A549 (cell line): ENCODE results near the gene PMIS2. TPM values are rescaled to one million over a fixed set of nuclear protein-coding genes. Genes with fewer than 3 reads are reported as not detected.

Source experiments
- ATAC-seq, 2 experiments: fragments of 200-7000 bp in 1 of 2; fragments of >200 bp in 1 of 2; cut with Nextera tagmentation in 1 of 2; cut with Tn5 transposase in 1 of 2; 3 replicates each; pipeline versions ENCODE4 v1.8.0 to v1.9.1; 2018 to 2020; ENCODE audit warnings: mild to moderate bottlenecking in 1 of 2, moderate library complexity in 1 of 2
- CTCF ChIA-PET: fragments of 300-600 bp; sonication (Branson Sonifier 250); formaldehyde crosslinking; extraction: SDS; loops from one replicate; lab custom pipeline; 2021; ENCODE audit warnings: antibody characterized with exemption, inconsistent platforms; lab: Yijun Ruan, JAX
- POLR2A ChIA-PET: fragments of 350-600 bp; formaldehyde crosslinking; extraction: SDS; loops from one replicate; lab custom pipeline; 2021; ENCODE audit warnings: antibody characterized with exemption, inconsistent platforms; lab: Yijun Ruan, JAX
- DNase-seq, 2 experiments: peaks; one replicate each; pipeline versions ENCODE4 v3.0.0 to v3.0.0-alpha.2; 2011 to 2016; ENCODE audit warnings: low read depth in 1 of 2, low spot score in 1 of 2
- FAIRE-seq: peaks from 2 replicates; lab custom pipeline; 2011; peaks lifted over from hg19 to GRCh38; lab: Jason Lieb, UNC
- H3K27ac ChIP-seq, 2 experiments: fragments of >200 bp; sonication (Bioruptor Twin); formaldehyde crosslinking; 3 replicates each; pipeline ENCODE4 v1.5.1; 2016 to 2017
- H3K4me1 ChIP-seq: fragments of >200 bp; sonication (Bioruptor Twin); formaldehyde crosslinking; 3 replicates; pipeline ENCODE4 v1.6.1; 2016
- H3K4me2 ChIP-seq: fragments of >200 bp; sonication (Bioruptor Twin); formaldehyde crosslinking; 3 replicates; pipeline ENCODE4 v1.6.1; 2016
- H3K4me3 ChIP-seq: fragments of >200 bp; sonication (Bioruptor Twin); formaldehyde crosslinking; 3 replicates; pipeline ENCODE4 v1.5.1; 2016
- H3K9me3 ChIP-seq: fragments of >200 bp; sonication (Bioruptor Twin); formaldehyde crosslinking; 3 replicates; pipeline ENCODE4 v1.6.1; 2016
- ATOH8 ChIP-seq: fragments of 250-450 bp; sonication (Bioruptor Pico); IDR thresholded peaks from 2 replicates; pipeline ENCODE4 v1.5.0; 2020; ENCODE audit warnings: low read depth, mild to moderate bottlenecking, moderate library complexity
- CBX2 ChIP-seq: fragments of 200-600 bp; sonication (generic); IDR thresholded peaks from 2 replicates; pipeline ENCODE4 v1.6.1; 2016; ENCODE audit warnings: low read depth, mild to moderate bottlenecking, borderline replicate concordance
- EHF ChIP-seq: fragments of 250-450 bp; sonication (Bioruptor Pico); IDR thresholded peaks from 2 replicates; pipeline ENCODE4 v1.5.0; 2020; ENCODE audit warnings: mild to moderate bottlenecking
- EHMT2 ChIP-seq: fragments of 200-600 bp; sonication (generic); IDR thresholded peaks from 2 replicates; pipeline ENCODE4 v1.6.1; 2016; ENCODE audit warnings: antibody characterized with exemption, low read depth, mild to moderate bottlenecking, moderate library complexity
- ELK1 ChIP-seq: fragments of 150-350 bp; IDR thresholded peaks from 2 replicates; pipeline ENCODE4 v1.6.1; 2014; ENCODE audit warnings: low read depth, mild to moderate bottlenecking, low read length
- FOSB ChIP-seq: fragments of 250-450 bp; sonication (Bioruptor Pico); IDR thresholded peaks from 2 replicates; pipeline ENCODE4 v1.5.0; 2020; ENCODE audit warnings: mild to moderate bottlenecking, moderate library complexity
- FOXS1 ChIP-seq: fragments of 250-450 bp; sonication (Bioruptor Pico); IDR thresholded peaks from 2 replicates; pipeline ENCODE4 v1.5.0; 2020; ENCODE audit warnings: mild to moderate bottlenecking, moderate library complexity
- HDAC2 ChIP-seq: fragments of 200-600 bp; sonication (generic); IDR thresholded peaks from 2 replicates; pipeline ENCODE4 v1.6.1; 2016
- HEYL ChIP-seq: fragments of 250-450 bp; sonication (Bioruptor Pico); IDR thresholded peaks from 2 replicates; pipeline ENCODE4 v1.8.0; 2021; ENCODE audit warnings: mild to moderate bottlenecking, moderate library complexity
- HMGXB4 ChIP-seq: fragments of 250-450 bp; sonication (Bioruptor Pico); IDR thresholded peaks from 2 replicates; pipeline ENCODE4 v1.5.0; 2021; ENCODE audit warnings: mild to moderate bottlenecking, moderate library complexity, borderline replicate concordance
- HOXB13 ChIP-seq: fragments of 250-450 bp; sonication (Bioruptor Pico); IDR thresholded peaks from 2 replicates; pipeline ENCODE4 v1.5.0; 2020; ENCODE audit warnings: low read depth, mild to moderate bottlenecking, moderate library complexity
- JUN ChIP-seq, 2 experiments: fragments of >200 bp; sonication (Bioruptor Twin); formaldehyde crosslinking; IDR thresholded peaks; 2 replicates in 1 of 2; 3 replicates in 1 of 2; pipeline ENCODE4 v1.6.1; 2016 to 2017
- KDM5A ChIP-seq: fragments of 200-600 bp; sonication (generic); IDR thresholded peaks from 2 replicates; pipeline ENCODE4 v1.6.1; 2016; ENCODE audit warnings: antibody characterized with exemption, mild to moderate bottlenecking
- MYC ChIP-seq: IDR thresholded peaks from 2 replicates; pipeline ENCODE4 v1.6.1; 2012; ENCODE audit warnings: mild to moderate bottlenecking, inconsistent platforms, low read length, improper control_type of control experiment, borderline replicate concordance
- POLR2A ChIP-seq: IDR thresholded peaks from 2 replicates; pipeline ENCODE4 v1.6.1; 2012; ENCODE audit warnings: mild to moderate bottlenecking, low read length
- RNF2 ChIP-seq: fragments of 200-600 bp; sonication (generic); IDR thresholded peaks from 2 replicates; pipeline ENCODE4 v1.6.1; 2016; ENCODE audit warnings: low read depth, mild to moderate bottlenecking, antibody characterized with exemption, moderate library complexity, borderline replicate concordance
- ZNF302 ChIP-seq: fragments of 250-450 bp; sonication (Bioruptor Pico); IDR thresholded peaks from 2 replicates; pipeline ENCODE4 v1.9.0; 2021; ENCODE audit warnings: inconsistent platforms, mild to moderate bottlenecking, moderate library complexity
- ZSCAN20 ChIP-seq: fragments of 250-450 bp; sonication (Bioruptor Pico); IDR thresholded peaks from 2 replicates; pipeline ENCODE4 v1.8.0; 2022; ENCODE audit warnings: mild to moderate bottlenecking, moderate library complexity
- WGBS: methylation state at CpG from one replicate; pipeline ENCODE4 v1.1.6; 2017; ENCODE audit errors: missing lambda C conversion rate; 5-methylcytosine and 5-hydroxymethylcytosine counted together
- polyA plus RNA-seq, 4 experiments: library from polyadenylated mRNA; depleted of rRNA in 3 of 4; stranded (reverse); fragments of >200 nt; fragmentation: RNase III in 1 of 4; extraction: RNeasy Plus Mini Kit Qiagen cat#74134 plus additional on column Dnase treatment in 1 of 4; gene quantifications; 2 replicates in 3 of 4; 3 replicates in 1 of 4; pipeline ENCODE4 v1.2.3, GENCODE V29; 2011 to 2017

Gene PMIS2
- polyA plus RNA-seq, 2 of the 4 experiments (the other 2 are of a cell fraction): not detected

GRCh38 chr19:35562776-35563175 lies 23.2 kb upstream of the PMIS2 start:
- Histone ChIP-seq H3K9me3 (no peaks in the 10 kb centered on the region), H3K4me3 (no peak overlapping the region), H3K27ac (no peak overlapping the region), H3K4me1 (0 out of 3 replicates have a peak, but pooled peaks cover 6% of the 10 kb centered on the region), H3K4me2 (no peak overlapping the region)
- TF ChIP-seq MYC (no peak), HEYL (CRISPR knock-in tag) (no peak), ZNF302 (CRISPR knock-in tag) (no peak), EHF (CRISPR knock-in tag) (no peak), FOSB (CRISPR knock-in tag) (no peak), FOXS1 (no peak), HOXB13 (CRISPR knock-in tag) (no peak)
- 31% methylated on average over 2 of the region's 2 CpGs for WGBS
- DNase-seq (no peak), ATAC-seq (0 out of 6 replicates have a peak, but pooled peaks of 1 of the 2 experiments have one; percentile 6), FAIRE-seq (no peak)
- ChIA-PET POLR2A (interaction anchor here (0.7 kb wide), 1 partner anchor 50 kb away, joined by 3 read pairs; the partner anchor contains the start of gene HAUS5), CTCF (interaction anchor here (0.7 to 5.4 kb wide), 11 partner anchors 11 to 341 kb away, joined by 3 to 37 read pairs (median 4); no protein-coding TSS in a partner anchor)

- peak in 1 of 2 experiments; percentile 6; a peak in 1 of 6 replicates for ATAC-seq
- WGBS: 40% methylated on average over 12 of the region's 15 CpGs
- no peak for FAIRE-seq
- no peak for DNase-seq
- ChIA-PET POLR2A (interaction anchor here (0.7 kb wide), 1 partner anchor 49 kb away, joined by 3 read pairs; the partner anchor contains the start of gene HAUS5), CTCF (interaction anchor here (1.1 to 5.4 kb wide), 12 partner anchors 8 to 341 kb away, joined by 3 to 37 read pairs (median 4); no protein-coding TSS in a partner anchor)
- Histone ChIP-seq H3K4me1 (0 out of 3 replicates have a peak, but pooled peaks cover 3% of the 10 kb centered on the region), H3K4me2 (no peak within 1 kb of the TSS), H3K27ac (no peak within 1 kb of the TSS), H3K4me3 (no peak within 1 kb of the TSS), H3K9me3 (no peaks in the 10 kb centered on the region)
- TF ChIP-seq JUN (IDR thresholded peaks at IDR 0.05) (no peak), RNF2 (no peak), HDAC2 (no peak), HEYL (CRISPR knock-in tag) (no peak), KDM5A (no peak), HMGXB4 (CRISPR knock-in tag) (no peak), POLR2A (no peak), ATOH8 (CRISPR knock-in tag) (no peak), EHMT2 (no peak), CBX2 (no peak), ELK1 (no peak), ZSCAN20 (CRISPR knock-in tag) (no peak)
Measured at GRCh38 chr19:35563207-35563829, 22.7 kb upstream of the PMIS2 start, which contains the start of gene ATP4A. Gene ATP4A (minus strand): TSS chr19:35563658. CDS start chr19:35563629, 29 bp downstream.
